ENCODE measurements around the gene PTK6.

DNA sequence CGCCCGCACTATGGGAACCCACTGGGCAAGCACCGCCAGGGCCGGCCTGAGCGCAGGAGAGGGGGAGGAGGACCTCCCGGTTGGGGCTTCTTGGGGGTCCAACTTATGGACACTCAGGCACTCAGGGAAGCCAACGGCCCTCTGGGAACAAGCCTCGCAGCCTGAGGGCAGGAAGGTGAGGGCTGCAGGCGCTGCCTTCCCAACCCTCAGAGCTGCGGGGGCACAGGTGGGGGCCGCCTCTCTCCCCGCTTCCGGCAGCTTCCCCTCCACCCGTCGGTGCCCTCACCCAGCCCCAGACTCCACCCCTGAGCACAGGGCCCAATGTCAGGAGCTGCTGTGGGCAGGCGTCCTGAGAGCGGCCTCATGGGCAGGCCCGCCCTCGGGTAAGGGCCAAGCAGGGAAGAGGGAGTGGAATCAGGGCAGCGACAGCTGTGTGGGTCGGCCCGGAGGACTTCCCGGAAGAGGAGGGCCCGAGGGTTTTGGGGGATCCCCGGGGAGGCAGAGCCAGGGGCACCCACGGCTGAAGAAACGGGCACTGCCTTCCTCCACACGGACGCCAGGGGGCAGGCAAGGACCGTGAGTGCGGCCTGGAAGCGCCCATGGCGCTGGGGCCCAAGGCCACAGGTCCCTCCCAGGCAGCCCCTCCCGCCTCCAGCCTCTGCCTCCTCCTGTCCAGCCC, 488 bp upstream of the PTK6 start:
- TF ChIP-seq, protein P1, sequence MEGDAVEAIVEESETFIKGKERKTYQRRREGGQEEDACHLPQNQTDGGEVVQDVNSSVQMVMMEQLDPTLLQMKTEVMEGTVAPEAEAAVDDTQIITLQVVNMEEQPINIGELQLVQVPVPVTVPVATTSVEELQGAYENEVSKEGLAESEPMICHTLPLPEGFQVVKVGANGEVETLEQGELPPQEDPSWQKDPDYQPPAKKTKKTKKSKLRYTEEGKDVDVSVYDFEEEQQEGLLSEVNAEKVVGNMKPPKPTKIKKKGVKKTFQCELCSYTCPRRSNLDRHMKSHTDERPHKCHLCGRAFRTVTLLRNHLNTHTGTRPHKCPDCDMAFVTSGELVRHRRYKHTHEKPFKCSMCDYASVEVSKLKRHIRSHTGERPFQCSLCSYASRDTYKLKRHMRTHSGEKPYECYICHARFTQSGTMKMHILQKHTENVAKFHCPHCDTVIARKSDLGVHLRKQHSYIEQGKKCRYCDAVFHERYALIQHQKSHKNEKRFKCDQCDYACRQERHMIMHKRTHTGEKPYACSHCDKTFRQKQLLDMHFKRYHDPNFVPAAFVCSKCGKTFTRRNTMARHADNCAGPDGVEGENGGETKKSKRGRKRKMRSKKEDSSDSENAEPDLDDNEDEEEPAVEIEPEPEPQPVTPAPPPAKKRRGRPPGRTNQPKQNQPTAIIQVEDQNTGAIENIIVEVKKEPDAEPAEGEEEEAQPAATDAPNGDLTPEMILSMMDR (tag by site-specific recombination; IDR thresholded peaks at IDR 0.05), result peak; percentile 99
- TF ChIP-seq ZNF335 (tag by site-specific recombination; conservative IDR thresholded peaks at IDR 0.05), result peak; percentile 100
- peak; percentile 63; the same call in 1 of the 2 replicates for TF ChIP-seq ZNF394 (tag by site-specific recombination; IDR thresholded peaks at IDR 0.05; ENCODE audit: borderline replicate concordance)
- peak; percentile 54 for TF ChIP-seq WT1 (tag by site-specific recombination; IDR thresholded peaks at IDR 0.05)
- TF ChIP-seq RBAK (tag by site-specific recombination; IDR thresholded peaks at IDR 0.05), result no peak
- no peak for TF ChIP-seq ZNF239 (tag by site-specific recombination; IDR thresholded peaks at IDR 0.05)
- TF ChIP-seq, protein P2, sequence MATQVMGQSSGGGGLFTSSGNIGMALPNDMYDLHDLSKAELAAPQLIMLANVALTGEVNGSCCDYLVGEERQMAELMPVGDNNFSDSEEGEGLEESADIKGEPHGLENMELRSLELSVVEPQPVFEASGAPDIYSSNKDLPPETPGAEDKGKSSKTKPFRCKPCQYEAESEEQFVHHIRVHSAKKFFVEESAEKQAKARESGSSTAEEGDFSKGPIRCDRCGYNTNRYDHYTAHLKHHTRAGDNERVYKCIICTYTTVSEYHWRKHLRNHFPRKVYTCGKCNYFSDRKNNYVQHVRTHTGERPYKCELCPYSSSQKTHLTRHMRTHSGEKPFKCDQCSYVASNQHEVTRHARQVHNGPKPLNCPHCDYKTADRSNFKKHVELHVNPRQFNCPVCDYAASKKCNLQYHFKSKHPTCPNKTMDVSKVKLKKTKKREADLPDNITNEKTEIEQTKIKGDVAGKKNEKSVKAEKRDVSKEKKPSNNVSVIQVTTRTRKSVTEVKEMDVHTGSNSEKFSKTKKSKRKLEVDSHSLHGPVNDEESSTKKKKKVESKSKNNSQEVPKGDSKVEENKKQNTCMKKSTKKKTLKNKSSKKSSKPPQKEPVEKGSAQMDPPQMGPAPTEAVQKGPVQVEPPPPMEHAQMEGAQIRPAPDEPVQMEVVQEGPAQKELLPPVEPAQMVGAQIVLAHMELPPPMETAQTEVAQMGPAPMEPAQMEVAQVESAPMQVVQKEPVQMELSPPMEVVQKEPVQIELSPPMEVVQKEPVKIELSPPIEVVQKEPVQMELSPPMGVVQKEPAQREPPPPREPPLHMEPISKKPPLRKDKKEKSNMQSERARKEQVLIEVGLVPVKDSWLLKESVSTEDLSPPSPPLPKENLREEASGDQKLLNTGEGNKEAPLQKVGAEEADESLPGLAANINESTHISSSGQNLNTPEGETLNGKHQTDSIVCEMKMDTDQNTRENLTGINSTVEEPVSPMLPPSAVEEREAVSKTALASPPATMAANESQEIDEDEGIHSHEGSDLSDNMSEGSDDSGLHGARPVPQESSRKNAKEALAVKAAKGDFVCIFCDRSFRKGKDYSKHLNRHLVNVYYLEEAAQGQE (tag by site-specific recombination; IDR thresholded peaks at IDR 0.05), result peak; percentile 36; the same call in 1 of the 2 replicates
- TF ChIP-seq ZNF24 (tag by site-specific recombination; IDR thresholded peaks at IDR 0.05), result peak; percentile 20; the same call in 1 of the 2 replicates
- no peak for TF ChIP-seq ZNF521 (tag by site-specific recombination; IDR thresholded peaks at IDR 0.05)

All from HEK293 (cell line).